GM19468 (cell line): Measurements from ENCODE around the gene THBS2.
"Not testable (repeated sequence)": the region's sequence is repeated elsewhere in the genome, so short reads cannot be mapped to it uniquely, and the experiment has no call there.

ENCODE experiments used
- ATAC-seq: cut with Tn5 transposase; IDR thresholded peaks from one replicate; pipeline ENCODE4 v1.9.1; 2021; ENCODE audit warnings: mild to moderate bottlenecking, moderate library complexity, moderate number of reproducible peaks; ENCODE audit not compliant: unreplicated experiment; ENCODE audit errors: extremely low read depth

The THBS2 gene

GRCh38 chr6:169253337-169254238, at the start of gene THBS2:
Gene THBS2 (minus strand): TSS chr6:169253846. CDS start chr6:169250784, 3,062 bp downstream.
- no peak for ATAC-seq

- ATAC-seq = no peak
Measured at GRCh38 chr6:169302716-169303115, 49.1 kb upstream of the THBS2 start.

GRCh38 chr6:169302255-169302654, 48.6 kb upstream of the THBS2 start:
- no peak for ATAC-seq

GRCh38 chr6:169300916-169301315, 47.3 kb upstream of the THBS2 start:
- ATAC-seq = no peak

GRCh38 chr6:169298626-169299025, 45.0 kb upstream of the THBS2 start:
- not testable (repeated sequence) for ATAC-seq

- ATAC-seq = no peak
Measured at GRCh38 chr6:169296622-169297021, 43.0 kb upstream of the THBS2 start.

GRCh38 chr6:169296170-169296569, 42.5 kb upstream of the THBS2 start:
- no peak for ATAC-seq

GRCh38 chr6:169293196-169293595, 39.5 kb upstream of the THBS2 start:
- ATAC-seq = no peak

GRCh38 chr6:169292338-169293124, 38.9 kb upstream of the THBS2 start:
- ATAC-seq = no peak

- no peak for ATAC-seq
Measured at GRCh38 chr6:169291646-169292337, 38.1 kb upstream of the THBS2 start.

GRCh38 chr6:169291148-169291547, 37.5 kb upstream of the THBS2 start:
- no peak for ATAC-seq

- ATAC-seq = no peak
Measured at GRCh38 chr6:169289619-169290339, 36.1 kb upstream of the THBS2 start.

GRCh38 chr6:169289257-169289618, 35.6 kb upstream of the THBS2 start:
- no peak for ATAC-seq

GRCh38 chr6:169288591-169288990, 34.9 kb upstream of the THBS2 start:
- ATAC-seq = no peak

GRCh38 chr6:169287675-169288074, 34.0 kb upstream of the THBS2 start:
- ATAC-seq = no peak

- ATAC-seq = no peak
Measured at GRCh38 chr6:169286961-169287360, 33.3 kb upstream of the THBS2 start.

GRCh38 chr6:169285165-169285564, 31.5 kb upstream of the THBS2 start:
- no peak for ATAC-seq

- no peak for ATAC-seq
Measured at GRCh38 chr6:169283924-169284323, 30.3 kb upstream of the THBS2 start.

- ATAC-seq = no peak
Measured at GRCh38 chr6:169282043-169282442, 28.4 kb upstream of the THBS2 start.

- no peak for ATAC-seq
Measured at GRCh38 chr6:169277619-169278018, 24.0 kb upstream of the THBS2 start.
